ENCODE data around the gene TXNRD1.
"Not testable (repeated sequence)": the region's sequence is repeated elsewhere in the genome, so short reads cannot be mapped to it uniquely, and the experiment has no call there.

The TXNRD1 gene

DNA sequence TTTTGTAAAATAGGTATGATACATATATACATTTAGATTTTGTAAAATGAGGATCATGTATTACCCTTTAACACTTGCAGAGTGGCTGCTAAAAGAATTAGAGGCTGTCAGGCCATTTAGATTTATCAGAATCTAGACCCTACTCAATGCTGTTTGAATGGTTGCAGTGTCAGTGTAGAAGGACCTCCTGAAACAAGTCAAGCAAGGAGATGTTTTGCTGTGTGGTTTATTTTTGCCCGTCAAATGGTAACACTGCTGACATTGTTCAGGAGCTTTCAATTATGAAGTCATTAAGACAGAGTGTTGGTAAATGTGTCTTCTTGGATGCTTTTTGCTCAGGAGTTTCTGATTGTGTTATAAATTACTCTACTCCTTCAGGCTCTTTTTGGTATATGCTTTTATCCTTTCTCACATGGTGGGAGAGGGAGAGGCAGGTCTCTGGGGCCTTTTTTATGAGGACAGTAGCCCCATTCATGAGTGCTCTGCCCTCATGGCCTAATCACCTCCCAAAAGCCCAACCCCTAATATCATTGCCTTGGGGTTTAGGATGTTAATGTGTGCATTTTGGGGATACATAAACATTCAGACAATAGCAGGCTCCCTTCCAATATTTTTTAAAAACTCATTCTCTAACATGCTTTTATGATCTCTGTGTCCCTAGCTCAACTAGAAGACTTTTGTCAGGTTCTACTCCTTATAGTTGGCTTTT lies 104.5 kb downstream of the TXNRD1 start (continued):
- no peak for TF ChIP-seq ZNF76 (tag by site-specific recombination; IDR thresholded peaks at IDR 0.05; ENCODE audit: borderline replicate concordance, low read depth)

DNA sequence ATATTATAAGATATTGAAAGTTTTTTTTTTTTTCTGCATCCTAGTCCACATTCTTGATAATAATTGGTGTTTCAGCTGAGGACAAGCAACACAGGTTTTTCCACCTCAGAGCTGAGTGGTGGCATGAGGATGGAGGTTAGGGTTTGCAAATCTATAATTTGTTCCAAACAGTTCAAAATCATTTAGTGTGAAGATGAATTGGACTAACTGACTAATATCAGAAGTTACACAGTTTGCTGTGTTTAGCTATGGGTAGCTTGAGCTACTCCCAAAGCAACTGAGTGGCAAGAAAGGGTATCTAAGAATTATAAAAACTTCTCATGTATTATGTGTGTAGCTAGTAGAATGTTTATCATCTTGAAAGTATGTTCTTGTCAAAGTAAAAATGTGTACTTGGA lies 105.0 kb downstream of the TXNRD1 start:
- Histone ChIP-seq H3K27ac (ENCODE audit: extremely low read depth, low read depth, low read length) (no peak overlapping the region), H3K4me1 (ENCODE audit: control insufficient read depth, insufficient read depth, low read length) (no peaks in the 10 kb centered on the region), H3K9me3 (ENCODE audit: control insufficient read depth, insufficient read depth, low read depth, low read length) (no peaks in the 10 kb centered on the region), H3K36me3 (ENCODE audit: control insufficient read depth in 2 of 2, insufficient read depth in 1 of 2, low read length in 2 of 2) (peaks cover 48 to 84% of the 10 kb centered on the region in 2 experiments), H3K4me3 (ENCODE audit: low read depth, low read length) (no peak overlapping the region)
- POLR2A ChIA-PET: interaction anchor here (0.6 kb wide), 2 partner anchors 12 to 19 kb away, joined by 3 to 4 read pairs; no protein-coding TSS in a partner anchor
- CTCF ChIA-PET: interaction anchor here (0.6 to 0.7 kb wide), 5 partner anchors 19 to 509 kb away, joined by 3 to 5 read pairs (median 4); no protein-coding TSS in a partner anchor
- TF ChIP-seq ZNF112 (tag by site-specific recombination; IDR thresholded peaks at IDR 0.05) (no peak), ZNF24 (tag by site-specific recombination; IDR thresholded peaks at IDR 0.05) (no peak)

DNA sequence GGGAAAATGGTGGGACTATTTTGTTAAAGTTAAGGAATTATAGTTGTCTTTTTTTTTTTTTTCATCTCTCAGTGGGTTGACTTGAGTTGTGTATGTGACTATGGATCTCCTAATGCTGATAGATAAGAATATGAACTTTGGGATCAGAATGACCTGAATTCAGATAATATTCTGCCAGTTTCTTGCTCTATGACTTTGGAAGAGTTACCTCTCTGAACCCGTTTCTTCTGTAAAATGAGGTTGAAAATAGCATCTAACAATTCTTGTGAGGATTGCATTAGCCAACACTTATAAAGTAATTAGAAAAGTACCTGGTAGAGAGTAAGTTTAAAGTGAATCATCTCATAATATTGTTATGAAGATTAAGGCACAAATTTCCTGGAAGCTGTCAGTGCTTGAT lies 106.4 kb downstream of the TXNRD1 start:
- Histone ChIP-seq H3K9me3 (ENCODE audit: control insufficient read depth, insufficient read depth, low read depth, low read length) (no peaks in the 10 kb centered on the region), H3K36me3 (ENCODE audit: control insufficient read depth in 2 of 2, insufficient read depth in 1 of 2, low read length in 2 of 2) (peaks cover 53 to 82% of the 10 kb centered on the region in 2 experiments), H3K4me1 (ENCODE audit: control insufficient read depth, insufficient read depth, low read length) (no peaks in the 10 kb centered on the region), H3K4me3 (ENCODE audit: low read depth, low read length) (no peak overlapping the region), H3K27ac (ENCODE audit: extremely low read depth, low read depth, low read length) (no peak overlapping the region)
- POLR2A ChIA-PET: no interaction called here
- CTCF ChIA-PET: no interaction called here
- TF ChIP-seq ZNF585B (tag by site-specific recombination; IDR thresholded peaks at IDR 0.05): no peak
- no peak for TF ChIP-seq ZSCAN23 (tag by site-specific recombination; IDR thresholded peaks at IDR 0.05)

DNA sequence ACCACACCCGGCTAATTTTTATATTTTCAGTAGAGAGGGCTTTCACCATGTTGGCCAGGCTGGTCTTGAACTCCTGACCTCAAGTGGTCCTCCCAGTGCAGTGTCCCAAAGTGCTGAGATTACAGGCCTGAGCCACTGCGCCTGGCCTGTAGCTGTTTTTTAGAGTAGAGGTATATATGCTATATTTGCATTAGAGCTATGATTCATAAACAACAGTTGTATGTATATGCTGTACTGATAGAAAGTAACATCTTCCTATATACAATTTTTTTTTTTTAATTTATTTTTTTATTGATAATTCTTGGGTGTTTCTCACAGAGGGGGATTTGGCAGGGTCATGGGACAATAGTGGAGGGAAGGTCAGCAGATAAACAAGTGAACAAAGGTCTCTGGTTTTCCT lies 107.0 kb downstream of the TXNRD1 start:
- H3K4me3 ChIP-seq (ENCODE audit: low read depth, low read length); H3K4me1 ChIP-seq (ENCODE audit: control insufficient read depth, insufficient read depth, low read length); CTCF ChIA-PET; H3K9me3 ChIP-seq (ENCODE audit: control insufficient read depth, insufficient read depth, low read depth, low read length); H3K27ac ChIP-seq (ENCODE audit: extremely low read depth, low read depth, low read length); POLR2A ChIA-PET: not testable (repeated sequence)
- H3K36me3 ChIP-seq (ENCODE audit: control insufficient read depth in 2 of 2, insufficient read depth in 1 of 2, low read length in 2 of 2): peaks cover 56 to 82% of the 10 kb centered on the region in 2 experiments

DNA sequence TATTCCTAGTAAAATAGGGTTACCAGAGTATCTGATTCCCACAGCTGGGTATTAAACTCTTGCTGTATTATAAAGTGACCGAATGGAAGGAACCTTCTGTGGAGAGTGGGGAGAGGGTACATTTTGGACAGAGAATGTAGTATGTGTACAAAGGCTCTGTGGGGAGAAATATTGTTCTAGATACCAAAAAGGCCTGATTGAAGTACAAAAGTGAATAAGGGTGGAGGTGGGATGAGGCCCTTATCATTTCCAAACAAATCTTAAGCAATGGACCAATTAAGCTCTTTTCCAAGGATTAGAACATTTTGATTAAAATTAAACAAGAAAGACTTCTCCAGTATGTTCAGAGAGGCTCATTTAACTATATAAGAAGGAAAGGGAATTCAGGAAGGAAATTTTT lies 108.3 kb downstream of the TXNRD1 start:
- Histone ChIP-seq H3K4me1 (ENCODE audit: control insufficient read depth, insufficient read depth, low read length) (no peaks in the 10 kb centered on the region), H3K4me3 (ENCODE audit: low read depth, low read length) (no peak overlapping the region), H3K27ac (ENCODE audit: extremely low read depth, low read depth, low read length) (no peak overlapping the region), H3K36me3 (ENCODE audit: control insufficient read depth in 2 of 2, insufficient read depth in 1 of 2, low read length in 2 of 2) (peaks cover 66 to 79% of the 10 kb centered on the region in 2 experiments), H3K9me3 (ENCODE audit: control insufficient read depth, insufficient read depth, low read depth, low read length) (no peaks in the 10 kb centered on the region)
- POLR2A ChIA-PET: no interaction called here
- no peak for TF ChIP-seq REPIN1 (tag by site-specific recombination; IDR thresholded peaks at IDR 0.05; ENCODE audit: low read depth)
- no peak for TF ChIP-seq ZNF596 (tag by site-specific recombination; IDR thresholded peaks at IDR 0.05)
- TF ChIP-seq SALL2 (tag by site-specific recombination; IDR thresholded peaks at IDR 0.05; ENCODE audit: borderline replicate concordance): no peak
- TF ChIP-seq, protein P1, sequence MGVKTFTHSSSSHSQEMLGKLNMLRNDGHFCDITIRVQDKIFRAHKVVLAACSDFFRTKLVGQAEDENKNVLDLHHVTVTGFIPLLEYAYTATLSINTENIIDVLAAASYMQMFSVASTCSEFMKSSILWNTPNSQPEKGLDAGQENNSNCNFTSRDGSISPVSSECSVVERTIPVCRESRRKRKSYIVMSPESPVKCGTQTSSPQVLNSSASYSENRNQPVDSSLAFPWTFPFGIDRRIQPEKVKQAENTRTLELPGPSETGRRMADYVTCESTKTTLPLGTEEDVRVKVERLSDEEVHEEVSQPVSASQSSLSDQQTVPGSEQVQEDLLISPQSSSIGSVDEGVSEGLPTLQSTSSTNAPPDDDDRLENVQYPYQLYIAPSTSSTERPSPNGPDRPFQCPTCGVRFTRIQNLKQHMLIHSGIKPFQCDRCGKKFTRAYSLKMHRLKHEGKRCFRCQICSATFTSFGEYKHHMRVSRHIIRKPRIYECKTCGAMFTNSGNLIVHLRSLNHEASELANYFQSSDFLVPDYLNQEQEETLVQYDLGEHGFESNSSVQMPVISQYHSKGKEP (tag by site-specific recombination; IDR thresholded peaks at IDR 0.05): no peak
- no peak for TF ChIP-seq ZNF792 (tag by site-specific recombination; IDR thresholded peaks at IDR 0.05)
- CTCF ChIA-PET: interaction anchor here (0.6 kb wide), 2 partner anchors 9 to 38 kb away, joined by 3 to 4 read pairs; no protein-coding TSS in a partner anchor

DNA sequence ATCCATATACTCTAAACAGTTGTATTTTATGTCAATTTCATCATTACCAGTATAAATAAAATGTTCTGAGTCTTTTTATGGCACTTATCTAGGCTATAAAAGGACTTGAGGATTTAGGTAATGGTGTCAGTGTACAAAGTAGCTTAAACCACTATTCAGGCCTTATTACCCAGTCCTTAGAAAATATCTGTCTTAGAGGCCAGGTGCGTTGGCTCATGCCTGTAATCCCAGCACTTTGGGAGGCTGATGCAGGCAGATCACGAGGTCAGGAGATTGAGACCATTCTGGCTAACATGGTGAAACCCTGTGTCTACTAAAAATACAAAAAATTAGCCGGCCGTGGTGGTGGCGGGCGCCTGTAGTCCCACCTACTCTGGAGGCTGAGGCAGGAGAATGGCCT lies 112.7 kb downstream of the TXNRD1 start:
- CTCF ChIA-PET; POLR2A ChIA-PET; H3K27ac ChIP-seq (ENCODE audit: extremely low read depth, low read depth, low read length): not testable (repeated sequence)

More for the DNA sequence above, 112.7 kb downstream of the TXNRD1 start:
- not testable (repeated sequence) for H3K4me1 ChIP-seq (ENCODE audit: control insufficient read depth, insufficient read depth, low read length); H3K4me3 ChIP-seq (ENCODE audit: low read depth, low read length); H3K9me3 ChIP-seq (ENCODE audit: control insufficient read depth, insufficient read depth, low read depth, low read length)
- H3K36me3 ChIP-seq (ENCODE audit: control insufficient read depth in 2 of 2, insufficient read depth in 1 of 2, low read length in 2 of 2): peaks cover 67 to 70% of the 10 kb centered on the region in 2 experiments
